Measurements from ENCODE around the gene RDH14.
A peak's percentile ranks its signal among the peaks of the same experiment; 100 is the strongest.

Gene RDH14

DNA sequence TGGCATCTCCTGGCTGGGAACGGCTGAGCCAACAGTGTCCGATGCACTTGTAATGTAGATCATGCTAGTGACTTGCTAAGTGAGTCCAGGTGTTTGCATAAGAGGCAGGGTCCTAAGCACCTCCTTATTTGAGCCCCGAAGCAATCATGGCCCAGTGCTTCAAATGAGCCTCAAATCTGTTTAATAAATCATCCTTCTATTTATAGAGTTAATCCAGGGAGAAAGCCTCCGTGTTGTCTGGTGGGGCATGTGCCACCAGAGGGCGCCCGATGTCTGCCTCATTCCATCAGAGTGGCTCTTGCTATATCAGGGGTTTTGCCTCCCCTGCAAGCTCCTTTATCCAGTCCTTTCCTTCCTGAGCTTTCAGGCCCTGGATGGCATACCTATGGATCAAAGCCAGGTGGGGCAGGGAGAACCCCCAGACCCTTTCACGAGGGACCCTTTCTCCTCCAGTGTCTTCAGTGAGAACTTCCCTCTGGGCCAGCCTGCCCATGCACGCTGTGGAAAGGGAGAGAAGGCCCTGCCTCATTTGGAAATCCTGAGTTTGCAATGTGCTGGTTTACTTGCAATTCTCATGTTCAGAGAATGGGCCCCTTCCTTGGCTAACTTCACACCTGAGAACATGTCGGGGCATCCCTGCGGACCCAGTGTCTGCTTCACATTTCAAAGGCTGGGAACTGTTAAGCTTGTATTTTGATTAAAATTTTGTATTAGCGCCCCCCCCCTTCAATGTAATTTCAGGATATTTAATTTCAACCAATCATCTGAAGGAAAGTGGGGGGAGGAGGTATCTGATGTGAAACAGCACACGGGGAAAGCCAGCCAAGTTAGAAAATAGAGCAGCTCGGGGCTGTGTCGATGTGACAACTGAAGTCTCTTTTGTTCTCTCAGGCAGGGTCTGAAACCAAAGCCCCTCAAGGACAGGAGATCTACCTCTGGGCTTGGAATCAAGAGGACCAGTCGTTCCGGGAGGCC, 39.7 kb downstream of the RDH14 start:
- peak; percentile 30 for DNase-seq (ENCODE audit: low read depth)

DNA sequence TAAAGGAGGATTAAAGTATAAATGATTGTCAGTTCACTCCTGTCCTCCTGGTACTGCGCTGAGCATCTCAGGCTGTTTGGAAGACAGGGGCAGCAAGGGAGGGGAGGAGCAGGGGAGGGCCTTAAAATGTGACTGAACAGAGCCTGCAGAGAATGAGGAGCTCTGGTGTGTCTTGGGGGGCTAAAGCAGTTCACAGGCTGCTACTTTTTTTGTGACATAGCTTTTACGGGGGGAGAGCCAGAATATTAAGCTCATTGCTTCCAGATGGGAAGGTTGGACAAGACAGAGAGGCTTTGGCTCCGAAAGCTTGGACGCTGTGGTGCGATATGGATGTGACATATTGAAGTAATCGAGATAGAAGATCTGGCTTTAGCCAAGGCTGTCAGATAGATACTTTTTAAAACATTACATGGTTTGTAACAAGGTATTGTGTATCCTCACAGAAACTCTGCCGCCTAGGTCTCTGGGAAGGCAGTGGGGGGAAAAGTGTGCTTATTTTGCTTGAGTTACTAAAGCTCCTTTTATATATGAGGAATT, 40.5 kb downstream of the RDH14 start:
- DNase-seq (ENCODE audit: low read depth): no peak

- no peak for DNase-seq (ENCODE audit: low read depth)
Observed at GRCh38 chr2:18518116-18519111, 42.0 kb downstream of the RDH14 start.

DNA sequence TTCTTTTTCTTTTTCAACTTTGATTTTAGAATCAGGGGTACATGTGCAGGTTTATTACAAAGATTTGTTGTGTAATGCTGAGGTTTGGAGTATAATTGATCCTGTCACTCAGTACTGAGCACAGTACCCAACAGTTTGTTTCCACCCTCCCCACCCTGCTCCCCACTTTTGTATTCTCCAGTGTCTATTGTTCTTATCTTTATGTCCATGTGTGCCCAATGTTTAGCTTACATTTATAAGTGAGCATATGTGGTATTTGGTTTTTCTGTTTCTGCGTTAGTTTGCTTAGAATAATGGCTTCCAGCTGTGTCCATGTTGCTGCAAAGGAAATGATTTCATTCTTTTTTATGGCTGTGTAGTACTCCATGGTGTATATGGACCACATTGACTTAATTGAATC, 43.1 kb downstream of the RDH14 start:
- DNase-seq (ENCODE audit: low read depth): no peak

DNA sequence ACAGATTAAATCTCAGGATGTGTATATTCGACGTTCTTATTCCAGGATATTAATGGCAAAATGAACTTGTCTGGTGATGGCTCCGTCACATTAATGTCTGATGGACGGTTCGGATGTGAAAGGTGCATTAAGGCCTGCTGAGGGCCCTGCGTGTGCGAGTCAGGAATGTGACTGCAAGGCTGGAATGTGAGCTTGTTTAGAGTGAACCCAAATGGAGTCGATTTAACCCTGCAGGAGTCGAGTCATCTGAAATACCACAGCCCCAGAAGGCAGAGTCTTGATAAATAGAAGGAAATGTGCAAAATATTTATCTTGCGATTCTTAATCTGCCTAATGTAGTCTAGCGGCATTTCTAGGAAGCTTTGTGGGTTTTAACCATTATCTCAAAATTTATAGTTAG, 44.3 kb downstream of the RDH14 start:
- no peak for DNase-seq (ENCODE audit: low read depth)

DNA sequence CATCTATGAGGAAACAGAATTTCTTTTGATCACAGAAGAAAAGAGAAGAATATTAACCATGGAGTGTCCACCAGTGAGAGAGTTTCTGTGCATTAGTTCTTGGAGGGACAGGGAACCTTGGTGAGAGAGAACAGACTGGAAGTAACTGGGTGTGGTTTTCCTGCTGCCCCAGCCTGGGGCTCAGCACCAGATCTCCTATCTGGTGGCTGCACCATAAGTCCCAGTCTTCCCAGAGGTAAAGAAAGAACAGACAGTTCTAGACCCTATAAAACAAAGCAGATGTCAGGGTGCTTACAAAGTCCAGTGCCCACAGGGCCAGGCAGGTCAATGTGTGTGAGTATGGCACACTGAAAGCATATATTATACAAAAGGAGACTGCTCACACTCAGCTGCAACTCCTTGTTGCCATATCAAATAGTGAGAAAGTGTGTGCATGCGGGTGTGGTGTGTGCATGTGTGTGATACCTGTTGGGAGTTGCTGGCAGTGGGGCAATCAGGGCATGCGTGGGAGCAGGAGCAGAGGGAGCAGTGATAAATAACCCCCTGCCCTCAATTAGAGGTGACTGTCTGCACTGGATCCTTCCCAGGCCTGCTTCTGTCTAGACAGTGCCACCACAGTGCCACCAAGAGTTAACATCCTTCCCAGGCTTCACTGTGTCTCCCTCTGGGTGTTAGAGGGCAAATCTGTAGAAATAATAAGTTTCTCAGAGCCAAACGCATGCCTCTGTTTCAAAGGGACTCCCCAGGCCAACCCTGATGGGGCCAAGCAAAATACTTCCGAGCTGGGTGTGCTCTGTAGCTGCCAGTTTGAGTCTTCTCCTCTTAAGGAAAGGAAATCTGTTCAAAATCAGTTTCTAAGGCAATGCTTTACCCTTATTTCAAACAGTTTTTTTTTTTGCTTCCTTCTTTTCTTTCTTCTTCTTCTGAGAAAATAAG, 45.7 kb downstream of the RDH14 start:
- no peak for DNase-seq (ENCODE audit: low read depth)

GRCh38 chr2:18510775-18511174, 49.7 kb downstream of the RDH14 start:
- DNase-seq (ENCODE audit: low read depth): no peak

DNA sequence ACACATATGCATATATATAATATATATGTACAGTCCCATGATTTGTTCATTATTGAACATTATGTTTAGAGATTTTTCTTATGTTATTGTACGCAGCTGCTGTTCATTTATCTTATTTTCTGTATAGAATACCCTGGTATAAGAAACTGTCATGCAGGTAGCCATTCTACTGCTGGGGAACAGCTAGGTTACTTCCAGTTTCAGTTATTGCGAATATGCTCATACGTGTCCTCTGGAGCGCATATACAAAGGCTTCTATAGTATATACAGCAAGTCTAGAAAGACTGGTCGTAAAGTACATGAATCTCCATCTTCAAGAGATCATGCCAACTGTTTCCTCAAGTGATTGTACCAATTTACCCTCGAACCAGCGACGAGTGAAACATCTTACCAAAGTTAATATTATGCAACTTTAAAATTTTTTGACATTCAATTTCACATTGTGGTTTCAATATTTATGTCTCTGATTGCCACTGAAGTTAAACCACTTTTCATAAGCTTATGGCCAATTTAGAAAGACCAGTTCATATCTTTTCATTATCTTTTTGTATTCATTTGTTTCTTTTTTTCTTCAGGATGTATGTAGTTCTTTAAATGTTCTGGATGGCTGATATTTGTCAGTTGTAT, 53.5 kb downstream of the RDH14 start:
- no peak for DNase-seq (ENCODE audit: low read depth)

DNA sequence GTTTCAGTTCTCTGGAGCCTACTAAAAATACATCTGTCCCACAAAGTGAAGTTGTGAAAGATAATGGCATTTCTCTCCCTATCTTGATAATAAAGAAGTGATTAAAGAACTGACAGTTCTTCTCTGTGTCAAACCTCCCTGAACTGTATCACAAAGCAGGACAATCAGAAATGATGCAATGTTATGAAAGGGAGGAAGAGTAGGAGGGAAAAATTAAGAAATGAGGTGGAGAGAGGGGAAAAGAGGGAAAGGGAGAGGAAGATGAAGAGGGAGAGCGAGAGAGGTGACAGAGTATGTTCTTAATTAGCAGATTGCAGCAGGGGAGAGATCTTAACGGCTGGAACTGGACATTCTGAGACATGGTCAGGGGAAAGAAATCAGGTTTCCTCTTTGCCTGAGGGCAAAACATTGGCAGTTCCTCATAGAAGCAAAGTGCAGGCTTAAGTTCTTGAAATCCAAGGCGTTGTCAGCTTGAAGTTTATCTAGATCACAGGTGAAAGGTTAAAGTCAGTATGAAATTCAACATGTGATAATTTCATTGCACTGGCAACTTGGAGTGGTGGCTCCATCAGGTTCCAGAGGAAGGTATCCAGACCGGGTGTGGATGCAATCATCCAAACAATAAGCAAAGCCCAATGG, 54.6 kb downstream of the RDH14 start:
- DNase-seq (ENCODE audit: low read depth): no peak
